HG03135 (cell line): ENCODE measurements around the gene LAMC1.
A peak's percentile ranks its signal among the peaks of the same experiment; 100 is the strongest.

Experiments
- ATAC-seq: cut with Tn5 transposase; IDR thresholded peaks from one replicate; pipeline ENCODE4 v1.9.1; 2021; ENCODE audit warnings: mild to moderate bottlenecking, moderate library complexity; ENCODE audit not compliant: unreplicated experiment

Gene LAMC1

GRCh38 chr1:183180218-183180617, 157.0 kb downstream of the LAMC1 start:
- ATAC-seq, result no peak

- ATAC-seq, result peak; percentile 52
Measured at GRCh38 chr1:183180634-183181056, 157.4 kb downstream of the LAMC1 start.

DNA sequence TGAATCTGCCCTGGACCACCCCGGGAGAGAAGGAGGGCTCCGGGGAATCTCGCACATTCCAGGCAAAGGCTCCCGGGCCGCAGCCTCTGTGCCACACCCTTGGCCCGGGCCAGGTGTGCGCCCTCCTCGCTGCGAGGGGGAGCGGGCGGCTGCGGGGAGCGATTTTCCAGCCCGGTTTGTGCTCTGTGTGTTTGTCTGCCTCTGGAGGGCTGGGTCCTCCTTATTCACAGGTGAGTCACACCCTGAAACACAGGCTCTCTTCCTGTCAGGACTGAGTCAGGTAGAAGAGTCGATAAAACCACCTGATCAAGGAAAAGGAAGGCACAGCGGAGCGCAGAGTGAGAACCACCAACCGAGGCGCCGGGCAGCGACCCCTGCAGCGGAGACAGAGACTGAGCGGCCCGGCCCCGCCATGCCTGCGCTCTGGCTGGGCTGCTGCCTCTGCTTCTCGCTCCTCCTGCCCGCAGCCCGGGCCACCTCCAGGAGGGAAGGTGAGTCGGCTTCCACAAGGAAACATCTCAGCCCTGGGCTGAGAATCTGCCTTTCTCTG, 162.8 kb downstream of the LAMC1 start, which contains the start of gene LAMC2:
Gene LAMC2, plus strand, starts transcription at position 324 of the 550 bp plus-strand sequence. Its CDS starts 89 bp downstream, at position 413.
- no peak for ATAC-seq

GRCh38 chr1:183186841-183187240, 163.6 kb downstream of the LAMC1 start:
- no peak for ATAC-seq

- no peak for ATAC-seq
Measured at GRCh38 chr1:183188240-183188639, 165.0 kb downstream of the LAMC1 start.

GRCh38 chr1:183191833-183192232, 168.6 kb downstream of the LAMC1 start:
- ATAC-seq, result no peak

DNA sequence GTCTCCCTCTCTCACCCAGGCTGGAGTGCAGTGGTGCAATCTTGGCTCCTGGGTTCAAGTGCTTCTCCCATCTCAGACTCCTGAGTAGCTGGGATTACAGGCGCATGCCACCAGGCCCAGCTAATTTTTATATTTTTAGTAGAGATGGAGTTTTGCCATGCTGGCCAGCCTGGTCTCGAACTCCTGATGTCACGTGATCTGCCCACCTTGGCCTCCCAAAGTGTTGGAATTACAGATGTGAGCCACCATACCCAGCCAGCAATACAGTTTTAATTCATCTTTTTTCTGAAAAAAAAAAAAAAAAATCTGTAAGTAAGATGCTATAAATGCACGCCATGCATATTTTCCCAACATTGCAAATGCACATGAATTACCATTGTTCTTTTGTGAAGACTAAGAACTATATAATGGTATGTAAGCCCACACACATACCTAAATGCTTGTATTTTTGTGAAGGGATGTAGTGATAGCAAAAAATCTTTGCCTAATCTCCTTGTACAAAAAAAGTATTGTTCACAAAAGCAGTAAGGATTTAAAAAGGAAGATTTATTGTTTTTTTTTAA, 170.8 kb downstream of the LAMC1 start:
- ATAC-seq, result no peak

- ATAC-seq, result peak; percentile 94
Measured at GRCh38 chr1:183194527-183195141, 171.4 kb downstream of the LAMC1 start.

- ATAC-seq, result peak; percentile 43
Measured at GRCh38 chr1:183195142-183195574, 171.9 kb downstream of the LAMC1 start.
